Measurements from ENCODE around the gene PDK1.

The PDK1 gene

DNA sequence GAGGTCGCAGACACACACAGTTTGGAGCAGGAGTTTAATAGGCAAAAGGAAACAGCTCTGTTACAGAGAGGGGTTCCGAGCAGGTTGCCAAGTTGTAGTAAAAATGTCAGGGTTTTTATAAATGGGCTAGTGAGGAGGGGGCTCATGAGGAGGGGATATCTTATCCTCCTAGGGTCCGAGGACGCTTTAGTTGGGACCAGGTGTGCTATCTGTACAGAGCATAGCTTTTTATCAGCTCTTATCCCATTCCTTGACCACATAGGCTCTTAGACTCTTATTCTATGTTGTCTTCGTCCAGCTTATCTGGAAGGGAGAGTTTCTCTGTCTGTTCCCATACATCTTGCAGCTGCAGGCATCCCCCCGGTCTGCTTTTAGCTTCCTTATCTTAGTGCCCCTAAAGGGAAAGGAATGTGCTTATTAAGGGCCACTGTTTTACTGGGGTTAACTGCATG, 44.7 kb downstream of the PDK1 start:
- no peak for DNase-seq

DNA sequence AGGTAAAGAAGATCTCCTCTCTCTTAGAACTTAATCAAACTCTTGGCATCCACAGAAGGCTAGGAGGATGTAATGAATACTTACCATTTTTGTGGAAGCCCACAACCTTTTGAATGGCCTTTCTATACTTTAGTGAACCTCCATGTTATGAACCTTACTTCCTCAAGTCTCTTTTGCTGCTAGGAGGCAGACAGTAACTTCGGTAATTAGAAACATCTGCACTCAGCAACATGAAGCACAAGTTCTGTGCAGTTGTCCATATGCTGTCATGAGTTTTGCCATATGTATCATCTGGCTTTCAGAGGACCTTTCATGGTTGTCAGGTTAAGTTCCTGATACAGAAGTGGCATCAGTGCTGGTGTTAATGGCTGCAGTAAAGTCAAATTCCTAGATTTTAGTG, 50.4 kb downstream of the PDK1 start:
- no peak for DNase-seq

DNA sequence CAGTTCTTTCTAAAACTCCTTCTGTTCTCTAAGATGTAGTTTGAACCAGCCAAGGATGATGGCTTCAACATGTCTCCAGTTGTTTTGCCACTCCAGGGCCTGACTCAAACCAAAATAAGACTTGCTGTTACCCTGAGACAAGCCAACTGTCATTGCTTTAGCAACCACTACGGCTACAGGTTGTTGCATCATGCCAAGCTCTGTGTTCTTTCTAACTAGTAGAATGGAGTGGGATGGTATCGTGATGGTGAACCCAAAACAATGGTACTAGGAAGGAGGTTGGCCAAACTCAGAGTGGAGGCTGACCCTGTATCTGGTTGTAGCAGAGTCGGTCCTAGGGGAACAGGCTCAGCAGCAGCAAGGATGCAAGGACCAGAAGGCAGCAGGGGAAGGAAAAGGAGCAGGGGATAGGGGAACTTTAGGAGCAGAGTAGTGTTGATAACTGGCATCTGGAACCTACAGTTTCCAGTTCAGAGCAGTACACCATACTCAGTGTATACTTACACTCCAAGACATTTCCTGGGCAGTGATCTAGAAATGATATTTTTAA, 51.6 kb downstream of the PDK1 start:
- no peak for DNase-seq

DNA sequence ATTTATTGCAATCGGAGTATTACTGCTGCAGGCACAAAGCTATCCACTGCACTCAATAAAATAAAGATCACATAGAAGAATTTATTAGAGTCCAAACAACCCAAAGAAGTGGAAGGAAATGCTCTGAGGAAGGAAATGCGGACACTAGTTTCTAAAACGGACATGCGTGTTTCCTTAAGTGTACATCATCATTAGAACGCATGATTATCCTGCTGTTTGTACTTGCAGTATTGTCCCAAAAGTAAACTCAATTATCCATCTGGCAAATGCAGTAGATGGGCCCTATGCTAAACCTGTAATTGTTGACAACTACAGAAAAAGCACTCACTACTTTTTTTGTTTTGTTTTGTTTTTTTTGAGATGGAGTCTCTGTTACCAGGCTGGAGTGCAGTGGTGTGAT, 53.6 kb downstream of the PDK1 start:
- no peak for DNase-seq

DNA sequence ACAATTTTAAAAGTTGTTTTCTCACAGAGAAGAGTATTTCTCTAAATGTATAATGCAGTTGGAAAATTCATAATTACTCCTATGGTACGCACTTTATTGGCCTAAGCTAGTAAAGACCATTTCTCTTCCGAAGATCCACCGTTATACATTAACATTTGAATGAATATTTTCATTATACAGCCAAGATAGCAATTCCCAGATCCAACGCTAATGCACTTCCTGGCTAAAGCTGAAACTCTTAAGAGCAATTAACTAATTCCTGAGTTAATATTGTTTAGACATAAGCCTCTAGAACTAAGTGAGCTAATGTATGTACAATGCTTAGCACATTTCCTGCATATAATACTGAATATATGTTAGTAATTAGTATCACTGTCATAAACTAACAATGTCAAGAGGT, 56.2 kb downstream of the PDK1 start:
- no peak for DNase-seq

DNA sequence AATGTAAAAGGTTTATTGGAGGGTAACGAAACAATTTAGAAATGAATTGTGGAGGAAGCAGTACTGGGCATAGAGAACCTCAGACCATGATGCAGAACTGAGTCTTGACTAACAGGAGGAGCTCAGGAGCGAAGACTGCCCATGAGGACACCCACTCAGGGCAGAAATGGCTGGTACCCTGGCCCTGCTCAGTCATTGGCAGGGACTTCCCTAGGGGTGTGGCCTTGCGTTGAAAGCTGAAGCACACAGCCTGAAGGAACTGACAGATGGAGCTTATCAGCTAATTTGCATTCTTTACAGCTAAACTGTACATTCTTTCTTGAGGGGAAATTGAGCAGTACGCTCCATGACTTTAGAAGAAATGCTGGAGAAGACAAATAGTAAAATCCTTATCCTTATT, 57.1 kb downstream of the PDK1 start:
- DNase-seq = no peak

DNA sequence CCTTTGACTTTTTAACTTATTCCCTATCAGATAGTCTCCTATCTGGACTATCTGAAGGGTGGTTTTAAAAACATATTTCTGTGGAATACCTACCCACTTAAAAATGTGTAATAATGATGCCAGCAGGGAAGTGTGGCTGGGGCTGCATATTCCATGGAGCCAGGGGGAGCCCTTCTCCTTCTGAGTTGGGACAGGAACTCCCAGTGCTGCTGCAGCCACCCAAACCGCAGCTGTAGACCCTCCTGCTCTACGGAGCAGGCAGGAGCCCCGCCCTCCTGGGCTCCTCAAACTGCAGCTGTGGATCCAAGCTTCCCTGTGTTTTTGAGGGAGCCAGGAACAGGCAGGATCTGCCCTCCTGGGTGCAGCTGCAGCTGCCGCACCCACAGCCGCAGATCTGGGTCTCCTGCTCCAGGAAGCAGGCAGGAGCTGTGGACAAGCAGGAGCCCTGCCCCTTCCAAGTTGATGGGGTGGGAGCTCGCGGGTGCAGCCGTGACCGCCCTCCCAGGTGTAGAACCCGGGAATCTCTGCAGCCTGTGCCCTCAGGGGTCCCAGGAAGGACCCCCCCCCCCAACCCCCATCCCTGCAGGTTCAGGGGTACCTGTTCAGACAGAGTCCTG, 57.8 kb downstream of the PDK1 start:
- no peak for DNase-seq

DNA sequence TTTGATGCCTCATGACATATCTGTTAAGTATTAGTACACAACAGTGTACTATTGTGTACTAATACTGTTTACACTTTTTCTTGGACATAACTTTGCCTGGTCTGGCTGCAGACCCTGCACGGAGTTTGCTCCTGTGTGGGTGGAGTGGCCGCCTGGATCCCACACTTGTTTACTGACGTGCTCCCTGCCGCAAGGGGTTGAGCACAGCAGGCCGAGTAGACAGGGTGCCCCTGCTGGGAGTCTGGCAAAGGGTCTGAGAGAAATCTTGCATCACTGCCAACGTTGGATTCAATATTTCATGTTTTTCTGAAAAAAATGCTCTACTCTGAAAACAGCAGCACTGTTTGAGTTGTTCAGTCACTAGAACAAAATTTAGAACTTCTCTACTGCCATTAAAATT, 59.0 kb downstream of the PDK1 start:
- no peak for DNase-seq

DNA sequence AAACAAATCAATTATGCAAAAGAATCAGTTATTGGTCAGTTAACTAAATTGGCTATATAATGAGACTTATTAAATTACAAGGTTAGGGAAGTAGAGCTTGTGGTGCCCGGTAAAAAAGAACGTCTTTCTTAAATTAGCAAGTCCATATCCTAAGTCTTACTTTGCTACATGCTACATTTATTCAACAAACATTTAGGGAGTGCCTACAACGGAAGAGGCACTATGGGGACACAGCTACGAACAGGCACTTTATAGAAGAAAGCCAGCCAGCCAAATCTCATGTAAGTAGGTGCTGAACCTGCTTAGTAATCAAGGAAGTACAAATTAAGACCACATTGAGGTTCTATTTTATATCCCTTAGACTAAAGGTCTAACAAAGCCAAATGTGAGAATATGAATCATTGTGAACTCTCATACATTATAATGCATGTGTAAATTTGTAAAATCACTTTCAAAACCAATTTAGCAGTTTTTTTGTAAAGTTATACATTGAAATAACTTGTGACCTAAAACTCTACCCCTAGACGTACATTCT, 59.9 kb downstream of the PDK1 start:
- no peak for DNase-seq

DNA sequence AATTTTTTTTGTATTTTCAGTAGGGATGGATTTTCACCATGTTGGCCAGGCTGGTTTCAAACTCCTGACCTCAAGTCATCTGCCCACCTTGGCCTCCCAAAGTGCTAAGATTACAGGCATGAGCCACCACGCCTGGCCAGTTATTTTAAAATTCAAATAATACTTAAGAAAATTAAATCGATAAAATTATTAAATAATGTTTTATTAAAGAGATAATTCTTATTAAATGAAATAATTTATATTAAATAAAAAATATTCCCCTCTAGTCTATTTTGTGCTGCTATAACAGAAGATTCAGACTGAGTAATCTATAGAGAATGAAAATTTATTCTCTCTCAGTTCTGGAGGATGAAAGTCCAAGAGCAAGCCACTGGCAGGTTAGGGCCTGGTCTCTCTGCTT, 61.2 kb downstream of the PDK1 start:
- DNase-seq = no peak

DNA sequence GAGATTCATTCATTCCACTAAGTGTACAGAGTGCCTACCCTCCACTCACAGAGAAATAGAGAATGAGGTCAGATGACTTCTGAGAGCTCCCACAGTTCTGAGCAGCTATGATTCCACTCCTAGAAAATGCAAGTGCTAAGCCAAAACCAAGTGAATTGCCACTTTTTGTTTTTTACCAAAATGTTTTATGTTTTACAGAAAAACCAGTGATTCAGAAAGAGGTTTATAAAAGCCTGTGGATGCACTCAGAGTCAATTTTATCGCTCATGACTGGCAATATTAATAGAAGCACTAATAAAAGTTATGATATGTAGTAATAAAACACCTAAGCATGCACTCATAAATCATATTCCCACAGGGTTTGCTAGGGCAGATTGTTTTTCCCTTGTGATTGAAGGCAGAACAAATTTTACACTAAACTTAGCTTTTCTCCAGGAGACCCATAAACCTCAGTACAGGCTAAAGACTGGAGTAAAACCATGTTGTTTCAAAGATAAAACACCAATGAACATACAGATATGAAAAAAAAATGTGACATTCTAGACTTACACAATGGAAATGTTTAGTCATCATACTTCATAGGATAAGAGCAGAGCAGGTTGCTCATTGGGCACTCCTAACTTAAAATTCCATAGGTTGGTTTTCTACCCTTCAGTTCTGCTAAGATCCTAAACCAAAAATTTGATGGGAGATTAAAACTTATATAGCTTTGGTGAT, 67.5 kb downstream of the PDK1 start:
- DNase-seq = no peak

DNA sequence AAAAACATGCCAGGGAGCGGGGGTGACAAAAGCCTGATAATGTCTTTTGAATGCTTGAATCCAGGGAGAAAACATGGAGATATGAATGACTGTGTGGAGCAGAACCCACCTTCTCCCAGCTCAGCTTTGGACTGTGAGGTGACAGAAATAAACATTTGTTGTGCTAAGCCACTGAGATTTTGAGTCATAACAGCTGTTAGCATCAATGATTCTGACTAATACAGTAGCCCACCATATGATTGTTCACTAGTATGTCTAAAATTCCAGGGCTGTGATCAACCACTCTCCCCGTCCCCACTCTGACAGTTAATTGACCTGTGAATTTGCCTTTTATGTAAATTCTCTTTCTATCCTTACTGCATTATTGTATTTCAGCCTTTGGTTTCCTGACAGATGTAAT, 69.1 kb downstream of the PDK1 start:
- no peak for DNase-seq

DNA sequence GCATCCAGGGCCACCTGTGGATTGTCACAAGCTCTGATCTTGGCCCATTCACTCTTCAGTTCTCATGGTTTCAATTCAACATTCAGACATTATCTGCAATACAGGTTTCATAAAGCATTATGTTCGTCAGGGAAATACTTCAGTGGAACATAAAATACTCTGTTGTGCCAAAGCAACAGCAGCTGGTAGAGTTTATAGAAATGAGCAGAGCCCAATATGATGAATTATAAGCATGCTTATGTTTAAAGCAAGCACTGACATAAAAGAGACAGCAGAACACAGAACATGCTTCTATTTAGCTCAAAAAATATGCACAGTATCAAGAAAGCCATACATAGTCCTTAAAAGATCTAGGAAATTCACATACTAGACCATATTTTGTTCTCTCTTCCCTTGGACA, 71.3 kb downstream of the PDK1 start:
- no peak for DNase-seq

DNA sequence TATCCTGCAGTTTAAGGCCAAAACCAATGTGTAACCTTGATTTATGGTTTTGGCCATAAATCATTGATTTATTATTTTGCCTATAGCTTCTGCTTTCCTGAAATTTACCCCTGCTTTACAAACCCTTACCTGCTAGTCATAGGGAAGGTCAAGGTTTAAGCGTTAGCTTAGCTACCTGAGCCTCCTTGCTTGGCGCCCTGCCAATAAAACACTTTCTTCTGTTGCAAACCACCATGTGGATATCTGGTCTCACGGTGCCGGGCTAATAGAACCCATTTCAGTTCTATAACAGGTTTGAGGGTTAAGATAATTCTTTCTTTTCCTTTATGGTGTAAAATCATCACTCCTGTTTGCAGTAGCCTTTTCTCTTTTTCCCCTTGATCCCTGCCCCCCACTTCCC, 72.2 kb downstream of the PDK1 start:
- no peak for DNase-seq

DNA sequence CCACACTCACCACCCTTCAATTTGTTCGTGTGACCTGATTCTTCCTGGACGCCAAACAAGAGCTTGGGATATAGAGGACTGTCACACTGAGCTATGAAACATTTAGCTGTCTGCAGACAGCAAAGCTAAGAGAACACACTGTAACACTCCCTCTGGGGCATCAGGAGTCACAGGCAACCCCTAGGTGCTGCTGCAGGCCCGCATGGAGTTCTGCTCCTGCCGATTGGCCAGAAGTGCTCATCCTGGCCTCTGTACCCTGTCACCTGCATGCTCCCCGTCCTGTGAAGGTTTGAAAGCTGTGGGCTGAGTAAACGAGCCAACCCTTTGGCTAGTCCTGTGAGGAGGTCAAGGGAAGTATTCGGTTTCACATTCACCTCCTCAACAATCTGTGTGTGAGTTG, 73.7 kb downstream of the PDK1 start:
- no peak for DNase-seq

DNA sequence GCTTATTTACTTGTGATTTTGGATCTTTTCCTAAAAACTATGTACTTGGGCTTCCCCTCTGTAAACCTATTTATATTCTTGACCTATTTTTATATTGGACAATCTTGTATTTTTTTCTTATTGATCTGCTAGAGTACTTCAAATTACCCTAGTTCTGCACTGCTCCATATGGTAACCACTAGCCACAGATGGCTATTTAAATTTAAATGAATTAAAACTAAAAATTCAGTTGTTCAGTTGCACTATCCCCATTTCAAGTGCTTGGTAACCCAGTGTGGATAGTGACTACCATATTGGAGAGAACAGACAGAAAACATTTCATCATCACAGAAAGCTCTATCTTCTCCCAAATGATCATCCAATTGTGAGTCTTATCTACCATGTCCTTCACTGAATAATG, 74.3 kb downstream of the PDK1 start:
- DNase-seq = no peak

DNA sequence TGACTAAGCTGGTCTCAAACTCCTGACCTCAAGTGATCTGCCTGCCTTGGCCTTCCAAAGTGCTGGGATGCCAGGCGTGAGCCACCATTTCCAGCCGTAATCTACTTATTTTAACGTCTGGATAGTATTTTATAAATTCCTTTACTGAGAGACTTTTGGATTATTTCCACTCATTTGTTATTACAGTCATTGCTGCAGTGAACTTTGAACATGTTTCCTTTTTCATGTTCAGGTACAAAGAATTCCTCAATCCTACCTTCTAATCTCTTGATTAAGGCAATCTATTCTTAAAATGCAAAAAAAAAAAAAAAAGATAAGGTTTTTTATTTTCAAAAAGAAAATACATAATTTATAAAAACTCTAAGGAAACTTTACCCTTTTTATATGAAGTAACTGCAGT, 78.6 kb downstream of the PDK1 start:
- DNase-seq = no peak

DNA sequence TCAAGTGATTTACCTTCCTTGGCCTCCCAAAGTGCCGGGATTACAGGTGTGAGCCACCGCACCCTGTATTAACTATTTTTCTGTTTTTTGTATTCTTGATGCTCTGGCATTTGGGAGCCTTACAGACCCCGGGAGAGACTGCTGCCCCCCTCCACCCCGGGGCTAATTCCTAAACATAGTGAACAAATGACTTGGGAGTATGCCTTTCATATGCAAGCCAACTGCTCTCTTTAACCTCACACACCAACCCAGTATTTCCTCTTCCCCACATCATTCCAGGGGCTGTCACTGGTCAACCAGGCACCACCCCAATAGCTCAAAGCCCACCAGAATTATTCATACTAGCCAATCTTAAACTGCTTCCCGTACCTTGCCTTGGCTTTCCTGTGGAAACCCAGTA, 79.7 kb downstream of the PDK1 start:
- DNase-seq = no peak

DNA sequence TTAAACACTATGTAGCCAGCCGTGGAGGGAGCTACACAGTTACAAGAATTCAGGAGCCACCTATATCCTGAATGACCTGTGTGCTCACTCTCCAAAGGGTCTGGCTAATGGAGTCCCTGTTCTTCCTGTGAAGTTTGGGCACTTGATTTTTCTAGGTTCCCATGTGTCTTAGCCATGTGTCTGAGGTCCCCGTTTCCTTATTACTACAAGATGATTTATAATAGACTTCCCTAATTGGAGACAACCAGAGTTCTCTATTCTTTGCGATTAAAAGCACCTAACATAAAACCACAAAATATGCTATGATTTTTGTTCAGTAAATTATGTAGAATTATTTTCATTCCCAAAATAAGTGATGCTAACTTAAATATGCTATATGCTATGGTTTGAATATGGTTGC, 83.4 kb downstream of the PDK1 start:
- DNase-seq = no peak

DNA sequence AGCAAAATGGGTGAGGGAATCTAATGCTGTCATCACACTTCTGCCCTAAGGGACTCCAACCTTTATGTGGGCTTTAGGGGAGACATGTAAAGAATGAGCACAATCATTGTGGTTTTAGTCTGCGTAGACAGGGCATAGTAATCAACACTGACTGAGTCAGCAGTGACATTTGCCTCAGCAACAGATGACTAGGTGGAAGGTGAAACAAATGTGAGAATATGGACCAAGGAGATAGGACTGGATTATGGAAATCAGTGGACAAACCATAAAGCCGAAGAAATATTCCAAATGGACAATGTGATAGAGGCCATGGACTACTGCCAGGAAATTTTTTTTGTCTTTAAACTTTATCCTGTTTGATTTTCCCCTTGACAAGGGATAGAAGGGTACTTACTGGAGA, 83.9 kb downstream of the PDK1 start:
- no peak for DNase-seq

DNA sequence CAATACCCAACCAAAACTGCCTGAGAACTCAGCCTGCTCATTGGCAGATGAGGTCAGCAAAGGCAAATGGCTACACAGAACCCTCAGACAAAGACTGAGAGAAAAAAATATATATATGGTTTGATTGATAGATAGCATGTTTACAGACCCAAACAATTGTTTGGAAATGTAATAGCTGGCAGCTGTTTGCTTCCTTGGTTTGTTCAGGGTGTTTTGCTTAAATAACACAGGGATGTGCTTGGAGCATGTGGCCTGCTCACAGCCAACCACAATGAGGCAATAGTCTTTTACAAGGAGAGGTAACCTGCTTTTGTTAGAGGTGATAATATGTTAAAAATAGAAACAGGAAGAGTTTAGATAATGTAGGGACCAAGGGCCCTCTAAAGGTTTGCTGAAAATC, 84.5 kb downstream of the PDK1 start:
- no peak for DNase-seq

DNA sequence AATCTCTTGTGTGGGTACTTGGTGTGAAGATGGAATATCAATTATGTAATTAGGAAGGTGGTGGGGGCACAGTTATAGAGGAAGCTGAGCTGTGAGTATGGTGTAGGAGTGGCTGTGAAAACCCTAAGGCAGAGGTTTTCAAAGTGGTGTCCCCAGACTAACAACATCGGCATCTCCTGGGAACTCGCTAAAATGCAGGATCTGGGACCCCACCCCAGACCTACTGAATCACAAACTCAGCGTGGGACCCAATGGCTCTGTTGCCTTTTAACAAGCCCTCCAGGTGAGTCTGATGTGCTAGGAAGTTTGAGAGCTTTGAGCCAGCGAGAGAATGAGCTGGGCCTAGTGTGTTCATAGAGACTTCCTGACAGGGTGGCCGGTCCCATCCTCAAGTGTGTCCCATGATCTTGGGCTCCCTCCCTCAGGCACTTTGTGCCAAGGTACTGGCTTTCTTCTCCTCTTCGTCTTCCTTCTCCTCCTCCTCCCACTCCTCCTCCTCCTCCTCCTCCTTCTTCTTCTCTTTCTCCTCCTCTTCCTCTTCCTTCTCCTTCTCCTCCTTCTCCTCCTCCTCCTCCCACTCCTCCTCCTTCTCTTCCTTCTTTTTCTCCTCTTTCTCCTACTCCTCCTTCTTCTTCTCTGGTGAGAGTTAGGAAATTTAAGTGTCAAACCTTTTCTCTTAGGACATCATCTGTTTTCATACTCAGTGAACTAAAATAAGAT, 86.6 kb downstream of the PDK1 start:
- no peak for DNase-seq

DNA sequence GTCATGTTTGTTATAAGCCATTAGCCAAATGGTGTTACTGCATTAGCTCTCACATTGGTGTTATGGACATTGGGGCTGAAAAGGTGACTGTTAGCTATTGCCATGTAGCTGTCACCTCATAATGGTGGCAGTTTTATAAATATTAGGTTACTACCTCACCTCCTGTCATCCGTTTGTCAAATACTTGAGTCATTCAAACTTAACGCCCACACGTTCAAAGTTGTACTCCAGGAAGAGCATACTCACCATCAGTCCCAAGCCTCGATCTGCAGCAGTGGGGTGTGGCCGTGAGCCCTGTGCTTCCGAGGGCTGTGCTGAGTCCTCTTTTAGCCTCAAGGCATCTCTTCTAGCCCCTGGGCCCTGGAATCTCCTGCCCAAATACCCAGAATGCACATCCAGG, 87.3 kb downstream of the PDK1 start:
- no peak for DNase-seq

DNA sequence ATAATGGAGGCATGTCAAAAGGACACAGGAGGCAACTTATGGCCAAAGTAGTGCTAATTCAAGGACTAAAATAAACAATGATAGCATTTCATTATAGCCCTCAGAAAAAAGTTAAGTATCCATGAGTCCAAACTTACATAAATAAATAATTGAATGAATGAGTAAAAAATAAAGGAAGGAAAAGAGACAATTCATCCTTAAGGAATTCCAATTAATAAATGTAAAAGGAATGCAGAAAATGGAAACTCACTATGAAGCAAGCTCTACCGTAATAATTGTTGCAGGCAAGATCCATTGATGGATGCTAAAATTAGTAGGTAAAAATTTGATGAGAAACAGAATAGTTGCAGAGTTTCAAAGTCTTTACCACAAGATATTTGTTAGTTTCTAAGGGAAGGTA, 91.5 kb downstream of the PDK1 start:
- no peak for DNase-seq
